ENCODE data around the gene TRH. TPM values are rescaled to one million over a fixed set of nuclear protein-coding genes. Genes with fewer than 3 reads are reported as not detected.

The TRH gene
- polyA plus RNA-seq, 1 experiment, result not detected

DNA sequence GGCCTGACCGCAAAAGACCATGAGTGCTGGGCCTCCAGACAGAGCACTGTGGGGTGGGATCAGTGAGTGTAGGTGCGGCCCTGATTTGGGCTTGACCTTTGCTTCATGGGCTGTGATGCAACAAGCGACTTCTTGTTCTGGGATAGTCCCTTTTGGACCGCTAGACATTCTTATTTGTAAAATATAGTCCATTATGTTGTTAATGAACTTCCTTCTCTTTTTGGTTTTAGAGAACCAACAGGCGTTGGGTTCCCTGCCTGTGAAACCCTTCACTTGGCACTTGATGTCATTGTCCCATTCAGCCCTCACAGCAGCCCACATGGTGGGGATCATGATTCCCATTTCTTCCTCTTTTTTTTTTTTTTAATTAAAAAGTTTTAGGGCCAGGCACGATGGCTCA, 15.8 kb upstream of the TRH start:
- Histone ChIP-seq H3K4me3 (ENCODE audit: low read depth, low read length) (no peak overlapping the region), H3K9me3 (ENCODE audit: control insufficient read depth, insufficient read depth, low read length) (no peaks in the 10 kb centered on the region), H3K27ac (ENCODE audit: low read depth, low read length) (no peak overlapping the region), H3K27me3 (ENCODE audit: control insufficient read depth, insufficient read depth, low read length) (peaks cover 26% of the 10 kb centered on the region)
- TF ChIP-seq, protein P1, sequence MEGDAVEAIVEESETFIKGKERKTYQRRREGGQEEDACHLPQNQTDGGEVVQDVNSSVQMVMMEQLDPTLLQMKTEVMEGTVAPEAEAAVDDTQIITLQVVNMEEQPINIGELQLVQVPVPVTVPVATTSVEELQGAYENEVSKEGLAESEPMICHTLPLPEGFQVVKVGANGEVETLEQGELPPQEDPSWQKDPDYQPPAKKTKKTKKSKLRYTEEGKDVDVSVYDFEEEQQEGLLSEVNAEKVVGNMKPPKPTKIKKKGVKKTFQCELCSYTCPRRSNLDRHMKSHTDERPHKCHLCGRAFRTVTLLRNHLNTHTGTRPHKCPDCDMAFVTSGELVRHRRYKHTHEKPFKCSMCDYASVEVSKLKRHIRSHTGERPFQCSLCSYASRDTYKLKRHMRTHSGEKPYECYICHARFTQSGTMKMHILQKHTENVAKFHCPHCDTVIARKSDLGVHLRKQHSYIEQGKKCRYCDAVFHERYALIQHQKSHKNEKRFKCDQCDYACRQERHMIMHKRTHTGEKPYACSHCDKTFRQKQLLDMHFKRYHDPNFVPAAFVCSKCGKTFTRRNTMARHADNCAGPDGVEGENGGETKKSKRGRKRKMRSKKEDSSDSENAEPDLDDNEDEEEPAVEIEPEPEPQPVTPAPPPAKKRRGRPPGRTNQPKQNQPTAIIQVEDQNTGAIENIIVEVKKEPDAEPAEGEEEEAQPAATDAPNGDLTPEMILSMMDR (IDR thresholded peaks at IDR 0.05; ENCODE audit: low read depth, low read length), result no peak
- CTCF ChIA-PET, result interaction anchor here (0.7 kb wide), 1 partner anchor 989 kb away, joined by 3 read pairs; no protein-coding TSS in a partner anchor
- no peak for DNase-seq (ENCODE audit: low read depth, low spot score)
- POLR2A ChIA-PET, result no interaction called here

DNA sequence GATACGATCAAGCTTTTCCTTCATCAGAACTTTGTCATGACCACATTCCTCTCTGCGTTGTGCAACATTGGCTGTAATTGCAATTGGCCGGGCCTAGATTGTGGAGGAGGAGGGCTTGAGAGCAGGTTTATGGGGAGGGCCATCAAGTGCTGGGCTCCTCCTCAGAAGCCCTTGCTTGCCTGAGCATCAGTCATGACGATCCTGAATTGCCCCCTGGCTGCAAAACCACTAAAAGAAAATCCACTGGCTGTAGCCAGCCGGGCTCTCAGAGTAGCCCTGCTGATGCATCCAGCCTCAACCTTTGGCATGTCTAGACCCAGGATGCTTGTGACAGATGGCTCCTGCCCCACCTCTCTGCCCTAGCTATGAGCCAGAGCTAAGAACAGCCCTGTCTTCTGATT, 13.4 kb upstream of the TRH start:
- TF ChIP-seq, protein P1 (IDR thresholded peaks at IDR 0.05; ENCODE audit: low read depth, low read length), result no peak
- no peaks in the 10 kb centered on the region for H3K9me3 ChIP-seq (ENCODE audit: control insufficient read depth, insufficient read depth, low read length)
- no peak overlapping the region for H3K27ac ChIP-seq (ENCODE audit: low read depth, low read length)
- ChIA-PET POLR2A (no interaction called here), CTCF (interaction anchor here (0.8 to 1.4 kb wide), 2 partner anchors 19 to 43 kb away, joined by 4 read pairs; no protein-coding TSS in a partner anchor)
- peaks cover 32% of the 10 kb centered on the region for H3K27me3 ChIP-seq (ENCODE audit: control insufficient read depth, insufficient read depth, low read length)
- DNase-seq (ENCODE audit: low read depth, low spot score), result no peak
- H3K4me3 ChIP-seq (ENCODE audit: low read depth, low read length), result no peak overlapping the region

DNA sequence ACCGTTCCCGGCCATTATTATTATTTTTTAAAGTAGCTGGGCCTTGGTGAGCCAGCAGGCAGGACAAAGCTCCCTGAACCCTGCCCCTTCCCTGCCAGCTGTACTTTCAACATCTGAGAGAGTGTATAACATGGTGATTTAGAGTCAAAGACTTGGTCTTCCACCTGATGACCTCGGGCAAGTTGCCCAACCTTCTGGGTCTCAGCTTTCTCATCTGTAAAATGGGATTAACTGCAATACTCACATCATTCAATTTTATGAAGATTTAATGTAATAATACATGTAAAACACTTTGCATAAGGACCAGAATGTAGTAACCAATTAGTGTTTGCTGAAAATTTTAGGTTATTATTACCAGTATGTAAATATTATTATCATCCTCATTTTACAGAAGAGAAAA, 11.9 kb upstream of the TRH start:
- ChIA-PET CTCF (interaction anchor here (1.5 kb wide), 1 partner anchor 20 kb away, joined by 6 read pairs; no protein-coding TSS in a partner anchor), POLR2A (no interaction called here)
- TF ChIP-seq, protein P1 (IDR thresholded peaks at IDR 0.05; ENCODE audit: low read depth, low read length), result no peak
- Histone ChIP-seq H3K4me3 (ENCODE audit: low read depth, low read length) (no peak overlapping the region), H3K27ac (ENCODE audit: low read depth, low read length) (no peak overlapping the region), H3K9me3 (ENCODE audit: control insufficient read depth, insufficient read depth, low read length) (no peaks in the 10 kb centered on the region), H3K27me3 (ENCODE audit: control insufficient read depth, insufficient read depth, low read length) (peaks cover 39% of the 10 kb centered on the region)
- no peak for DNase-seq (ENCODE audit: low read depth, low spot score)

DNA sequence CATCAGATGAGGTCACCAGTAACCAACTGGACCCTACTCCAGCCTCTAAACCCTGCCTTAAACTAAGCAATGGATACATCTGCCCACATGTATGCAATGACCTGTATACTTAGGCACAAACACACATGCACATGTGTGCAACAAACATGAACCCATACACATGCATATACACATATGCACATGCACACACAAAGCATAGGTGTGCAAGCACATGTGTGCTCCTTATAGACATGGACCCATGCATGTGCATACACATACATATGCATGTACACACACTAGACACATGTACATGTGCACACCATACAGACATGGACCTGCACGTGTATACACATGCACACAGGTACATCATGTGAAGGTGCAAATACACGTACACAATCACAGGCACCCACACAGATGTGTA, 8.6 kb upstream of the TRH start:
- no peak for DNase-seq (ENCODE audit: low read depth, low spot score)
- Histone ChIP-seq H3K27ac (ENCODE audit: low read depth, low read length) (no peak overlapping the region), H3K4me3 (ENCODE audit: low read depth, low read length) (no peak overlapping the region), H3K9me3 (ENCODE audit: control insufficient read depth, insufficient read depth, low read length) (no peaks in the 10 kb centered on the region), H3K27me3 (ENCODE audit: control insufficient read depth, insufficient read depth, low read length) (peaks cover 43% of the 10 kb centered on the region)
- TF ChIP-seq, protein P1 (IDR thresholded peaks at IDR 0.05; ENCODE audit: low read depth, low read length), result no peak
- POLR2A ChIA-PET, result no interaction called here
- CTCF ChIA-PET, result no interaction called here

DNA sequence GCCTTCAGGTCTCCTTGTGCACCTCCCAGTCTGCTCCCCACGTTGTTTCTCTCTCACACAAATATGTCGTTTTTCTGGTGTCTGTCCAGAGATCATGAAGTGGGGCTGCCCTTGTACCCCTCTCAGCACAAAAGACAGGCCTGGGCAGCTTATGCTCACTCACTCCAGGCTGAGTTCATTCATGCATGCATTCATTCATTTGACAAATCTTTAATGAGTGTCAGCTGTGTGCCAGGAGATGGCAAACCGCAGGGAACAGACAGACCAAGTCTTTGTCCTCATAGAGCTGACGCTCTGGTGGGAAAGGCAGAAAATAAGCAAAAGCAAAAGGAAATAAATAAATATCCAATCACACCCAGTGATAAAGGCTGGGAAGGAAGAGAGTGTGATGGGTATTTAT, 7.6 kb upstream of the TRH start:
- no peaks in the 10 kb centered on the region for H3K9me3 ChIP-seq (ENCODE audit: control insufficient read depth, insufficient read depth, low read length)
- no peak for DNase-seq (ENCODE audit: low read depth, low spot score)
- no peak overlapping the region for H3K4me3 ChIP-seq (ENCODE audit: low read depth, low read length)
- TF ChIP-seq, protein P1 (IDR thresholded peaks at IDR 0.05; ENCODE audit: low read depth, low read length), result no peak
- peaks cover 45% of the 10 kb centered on the region for H3K27me3 ChIP-seq (ENCODE audit: control insufficient read depth, insufficient read depth, low read length)
- no peak overlapping the region for H3K27ac ChIP-seq (ENCODE audit: low read depth, low read length)
- POLR2A ChIA-PET, result no interaction called here
- CTCF ChIA-PET, result no interaction called here

Data from AG04450 (cell line).